ENCODE data around the gene HHIPL2.
"Not testable (repeated sequence)": the region's sequence is repeated elsewhere in the genome, so short reads cannot be mapped to it uniquely, and the experiment has no call there.

HHIPL2 gene

GRCh38 chr1:222540598-222540995, 7.3 kb downstream of the HHIPL2 start:
- no peak for DNase-seq (ENCODE audit: low read depth, low spot score)

GRCh38 chr1:222539951-222540597, 7.8 kb downstream of the HHIPL2 start:
- no peak for DNase-seq (ENCODE audit: low read depth, low spot score)

- DNase-seq (ENCODE audit: low read depth, low spot score) = no peak
Measured at GRCh38 chr1:222535455-222535854, 12.4 kb downstream of the HHIPL2 start.

- DNase-seq (ENCODE audit: low read depth, low spot score) = no peak
Measured at GRCh38 chr1:222530852-222531251, 17.1 kb downstream of the HHIPL2 start.

- DNase-seq (ENCODE audit: low read depth, low spot score) = no peak
Measured at GRCh38 chr1:222529916-222530315, 18.0 kb downstream of the HHIPL2 start.

- DNase-seq (ENCODE audit: low read depth, low spot score) = no peak
Measured at GRCh38 chr1:222529181-222529580, 18.7 kb downstream of the HHIPL2 start.

GRCh38 chr1:222525951-222526350, 22.0 kb downstream of the HHIPL2 start:
- no peak for DNase-seq (ENCODE audit: low read depth, low spot score)

GRCh38 chr1:222523852-222524251, 24.1 kb downstream of the HHIPL2 start:
- no peak for DNase-seq (ENCODE audit: low read depth, low spot score)

GRCh38 chr1:222522105-222522915, 25.6 kb downstream of the HHIPL2 start:
- no peak for DNase-seq (ENCODE audit: low read depth, low spot score)

- DNase-seq (ENCODE audit: low read depth, low spot score) = no peak
Measured at GRCh38 chr1:222521299-222522104, 26.4 kb downstream of the HHIPL2 start.

GRCh38 chr1:222489496-222489895, 58.4 kb downstream of the HHIPL2 start:
- not testable (repeated sequence) for DNase-seq (ENCODE audit: low read depth, low spot score)

- DNase-seq (ENCODE audit: low read depth, low spot score) = not testable (repeated sequence)
Measured at GRCh38 chr1:222487774-222488173, 60.1 kb downstream of the HHIPL2 start.

GRCh38 chr1:222484005-222484404, 63.9 kb downstream of the HHIPL2 start:
- DNase-seq (ENCODE audit: low read depth, low spot score) = not testable (repeated sequence)

- DNase-seq (ENCODE audit: low read depth, low spot score) = not testable (repeated sequence)
Measured at GRCh38 chr1:222479567-222479966, 68.3 kb downstream of the HHIPL2 start.

GRCh38 chr1:222476436-222476835, 71.5 kb downstream of the HHIPL2 start:
- not testable (repeated sequence) for DNase-seq (ENCODE audit: low read depth, low spot score)

GRCh38 chr1:222473717-222474116, 74.2 kb downstream of the HHIPL2 start:
- DNase-seq (ENCODE audit: low read depth, low spot score) = not testable (repeated sequence)

GRCh38 chr1:222472776-222473540, 74.9 kb downstream of the HHIPL2 start:
- not testable (repeated sequence) for DNase-seq (ENCODE audit: low read depth, low spot score)

Data from iPS DF 19.7 (cell line).